Amniotic stem cell (primary cell): ENCODE data around the gene C1QB.
"Not testable (repeated sequence)": the region's sequence is repeated elsewhere in the genome, so short reads cannot be mapped to it uniquely, and the experiment has no call there.

Experiments
- DNase-seq: peaks from one replicate; lab custom pipeline; 2025; lab: John Stamatoyannopoulos, UW

C1QB gene

DNA sequence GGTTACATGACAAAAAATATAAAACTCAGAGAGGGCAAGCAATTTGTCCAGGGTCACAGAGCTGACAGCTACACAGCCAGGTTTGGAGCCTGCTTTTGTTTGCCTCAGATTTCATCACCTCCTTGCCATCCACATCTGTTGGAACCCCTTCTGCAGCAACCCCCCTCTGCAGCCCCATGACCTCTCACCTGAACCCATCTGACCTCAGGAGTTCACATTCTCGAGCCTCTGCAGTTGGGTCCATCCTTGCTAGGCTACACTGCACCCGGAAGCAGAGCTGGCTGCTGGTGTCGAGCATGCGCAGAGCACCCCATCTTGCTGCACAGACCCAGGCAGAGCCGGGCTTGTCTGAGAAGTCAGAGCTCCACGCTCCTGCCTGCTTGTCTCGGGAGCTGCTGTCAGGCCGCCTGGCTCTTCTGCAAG, 10.0 kb downstream of the C1QB start:
- no peak for DNase-seq

DNA sequence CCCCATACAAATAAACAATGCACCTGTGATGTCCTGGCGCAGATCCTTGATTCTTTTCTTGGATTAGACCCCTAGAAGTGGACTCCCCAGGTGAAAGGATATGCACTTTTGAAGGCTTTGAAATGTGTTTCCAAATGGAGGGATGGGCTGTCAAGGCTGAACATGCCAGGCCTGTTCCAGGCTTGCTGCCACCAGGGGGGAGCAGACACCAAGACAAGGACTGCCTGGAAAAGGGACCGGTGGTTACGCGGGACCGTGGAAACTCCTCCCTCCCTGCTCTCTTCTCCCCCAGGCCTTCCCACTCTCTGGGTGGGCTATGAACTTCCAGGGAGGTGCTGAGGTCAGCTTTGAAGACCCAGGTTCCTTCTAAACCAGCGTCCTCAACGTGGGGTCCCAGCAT, 12.7 kb downstream of the C1QB start:
- DNase-seq, result no peak

DNA sequence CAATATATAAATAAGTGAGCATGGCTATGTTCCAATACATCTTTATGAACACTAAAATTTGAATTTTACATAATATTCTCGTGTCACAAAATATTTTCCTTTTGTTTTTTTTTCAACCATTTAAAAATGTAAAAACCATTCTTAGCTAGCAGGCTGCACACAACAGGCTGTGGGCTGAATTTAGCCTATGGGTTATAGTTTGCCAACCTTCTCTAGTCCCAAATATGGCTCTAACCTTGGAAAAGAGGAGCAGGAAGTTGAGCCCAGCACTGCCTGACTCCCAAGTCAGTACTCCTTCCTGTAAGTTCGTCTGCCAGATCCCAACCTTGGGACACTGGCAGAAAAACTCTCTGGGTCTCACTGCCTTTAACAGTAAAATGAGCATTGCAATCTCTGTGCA, 13.4 kb downstream of the C1QB start:
- DNase-seq, result no peak

DNA sequence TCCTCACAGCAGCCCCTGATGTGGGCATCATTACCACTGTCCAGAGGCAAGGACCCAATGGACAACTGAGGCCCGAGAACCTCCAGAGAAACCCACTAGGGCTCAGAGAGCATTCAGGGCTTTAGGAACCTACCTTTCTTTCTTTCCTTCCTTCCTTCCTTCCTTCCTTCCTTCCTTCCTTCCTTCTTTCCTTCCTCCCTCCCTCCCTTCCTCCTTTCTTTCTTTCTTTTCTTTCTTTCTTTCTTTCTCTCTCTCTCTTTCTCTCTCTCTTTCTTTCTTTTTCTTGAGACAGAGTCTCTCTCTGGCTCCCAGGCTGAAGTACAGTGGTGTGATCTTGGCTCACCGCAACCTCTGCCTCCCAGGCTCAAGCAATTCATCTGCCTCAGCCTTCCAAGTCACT, 15.8 kb downstream of the C1QB start:
- not testable (repeated sequence) for DNase-seq

DNA sequence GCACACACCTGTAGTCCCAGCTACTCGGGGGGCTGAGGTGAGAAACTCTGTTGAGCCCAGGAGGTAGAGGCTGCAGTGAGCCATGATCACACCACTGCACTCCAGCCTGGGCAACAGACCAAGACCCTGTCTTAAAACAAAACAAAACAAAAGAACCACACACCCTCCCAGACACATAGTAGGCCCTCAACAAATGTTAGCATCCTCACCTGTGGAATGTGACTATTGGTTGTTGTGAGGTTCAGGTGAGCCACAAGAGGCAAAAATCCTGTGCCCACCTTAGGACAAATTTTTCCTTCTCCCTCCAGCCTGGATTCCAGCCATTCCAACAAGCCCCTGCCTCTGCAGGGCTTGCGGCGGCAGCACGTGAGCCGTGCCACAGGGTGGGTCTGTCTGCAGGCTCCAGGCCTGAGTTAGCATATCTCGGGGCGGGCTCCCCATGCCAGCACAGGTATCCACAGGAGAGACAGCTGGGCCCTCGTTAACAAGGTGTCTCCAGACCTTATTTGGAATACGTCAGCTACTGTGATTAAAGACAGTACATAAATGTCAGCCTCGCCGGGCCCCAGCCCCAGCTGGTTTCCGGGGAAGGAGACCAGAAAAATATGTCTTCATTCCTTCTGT, 17.4 kb downstream of the C1QB start:
- DNase-seq, result no peak

DNA sequence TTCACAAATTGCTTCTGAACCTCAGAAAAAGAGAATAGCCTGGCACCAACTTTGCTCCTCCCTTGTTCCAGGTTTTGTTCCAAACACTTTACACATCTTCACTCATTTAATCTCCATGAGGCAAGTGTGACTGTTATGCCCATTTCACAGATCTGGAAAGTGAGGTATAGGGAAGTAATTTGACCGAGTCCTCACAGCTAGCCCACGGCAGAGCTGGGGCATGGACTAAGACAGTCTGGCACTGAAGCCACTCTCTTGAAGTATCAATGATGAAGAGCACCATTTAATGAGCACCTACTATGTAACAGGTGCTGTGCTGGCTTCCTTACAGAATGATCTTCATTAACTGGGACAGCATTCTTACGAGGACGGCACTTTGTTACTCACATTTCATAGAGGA, 19.0 kb downstream of the C1QB start:
- no peak for DNase-seq

DNA sequence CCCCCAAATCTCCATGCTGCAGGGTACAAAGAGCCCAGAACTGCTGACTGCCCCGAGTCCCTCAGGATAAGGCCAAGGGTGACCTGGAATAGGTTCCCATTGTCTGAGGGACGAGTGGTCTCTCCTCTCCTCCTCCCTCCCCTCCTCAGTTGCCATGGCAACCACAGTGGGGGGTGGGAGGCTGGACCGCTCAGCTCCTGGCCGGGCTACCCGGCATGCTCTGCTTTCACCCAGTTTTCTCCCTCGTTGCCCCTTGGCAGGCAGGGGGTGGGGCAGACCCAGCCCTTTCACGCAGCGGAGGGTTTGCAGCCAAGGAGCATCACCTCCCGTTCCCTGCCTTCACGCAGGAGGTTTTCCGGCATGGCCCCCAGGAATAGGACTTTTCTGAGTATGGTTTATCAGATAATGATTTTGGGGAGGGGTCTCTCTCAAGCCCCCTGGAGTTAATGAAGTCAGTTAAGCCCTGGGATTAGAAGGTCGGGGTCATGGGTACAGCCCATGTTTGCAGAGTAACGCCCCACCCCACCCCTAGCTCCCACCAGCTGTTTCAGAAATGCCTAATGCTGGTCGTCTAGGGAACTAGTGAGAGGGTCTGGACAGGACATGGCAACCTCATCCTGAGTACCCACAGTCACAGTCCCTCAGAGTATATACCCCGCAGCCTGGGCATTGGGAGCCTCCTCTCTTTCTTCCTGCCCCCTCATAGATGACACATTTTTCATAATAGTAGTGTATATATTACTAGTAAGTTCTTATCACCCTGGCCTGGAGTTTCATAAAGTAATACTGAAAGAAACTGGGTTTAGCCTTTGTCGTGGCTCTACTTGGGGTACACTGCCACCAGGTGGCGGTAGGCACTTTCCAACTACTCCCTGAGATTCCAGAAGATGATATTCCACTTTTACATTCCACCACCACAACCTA, 20.7 kb downstream of the C1QB start:
- no peak for DNase-seq

DNA sequence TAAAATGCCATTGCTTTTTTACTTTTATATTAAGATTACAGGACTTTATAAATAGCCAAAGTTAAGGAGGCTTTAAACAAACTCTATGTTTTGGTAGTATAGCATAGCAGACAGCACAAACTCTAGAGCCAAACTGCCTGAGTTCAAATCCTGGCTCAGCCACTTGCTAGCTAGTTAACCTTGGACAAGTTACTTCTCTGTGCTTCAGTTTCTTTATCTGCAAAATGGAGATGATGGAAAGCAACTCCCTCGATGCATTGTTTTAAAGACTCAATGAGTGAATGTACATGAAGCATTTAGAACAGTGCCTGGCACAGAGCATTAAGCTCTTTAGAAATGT, 21.3 kb downstream of the C1QB start:
- no peak for DNase-seq

DNA sequence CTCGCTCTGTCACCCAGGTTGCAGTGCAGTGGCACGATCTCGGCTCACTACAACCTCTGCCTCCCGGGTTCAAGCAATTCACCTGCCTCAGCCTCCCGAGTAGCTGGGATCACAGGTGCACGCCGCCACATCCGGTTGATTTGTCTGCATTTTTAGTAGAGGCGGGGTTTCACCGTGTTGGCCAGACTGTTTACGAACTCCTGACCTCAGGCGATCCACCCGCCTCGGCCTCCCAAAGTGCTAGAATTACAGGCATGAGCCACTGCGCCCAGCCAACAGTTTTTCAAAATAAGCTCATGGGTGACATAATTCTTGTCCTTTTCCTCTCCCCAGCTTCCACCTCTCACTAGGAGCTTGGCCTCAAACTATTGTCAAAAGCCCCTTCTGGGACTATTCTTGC, 23.1 kb downstream of the C1QB start:
- DNase-seq, result not testable (repeated sequence)

DNA sequence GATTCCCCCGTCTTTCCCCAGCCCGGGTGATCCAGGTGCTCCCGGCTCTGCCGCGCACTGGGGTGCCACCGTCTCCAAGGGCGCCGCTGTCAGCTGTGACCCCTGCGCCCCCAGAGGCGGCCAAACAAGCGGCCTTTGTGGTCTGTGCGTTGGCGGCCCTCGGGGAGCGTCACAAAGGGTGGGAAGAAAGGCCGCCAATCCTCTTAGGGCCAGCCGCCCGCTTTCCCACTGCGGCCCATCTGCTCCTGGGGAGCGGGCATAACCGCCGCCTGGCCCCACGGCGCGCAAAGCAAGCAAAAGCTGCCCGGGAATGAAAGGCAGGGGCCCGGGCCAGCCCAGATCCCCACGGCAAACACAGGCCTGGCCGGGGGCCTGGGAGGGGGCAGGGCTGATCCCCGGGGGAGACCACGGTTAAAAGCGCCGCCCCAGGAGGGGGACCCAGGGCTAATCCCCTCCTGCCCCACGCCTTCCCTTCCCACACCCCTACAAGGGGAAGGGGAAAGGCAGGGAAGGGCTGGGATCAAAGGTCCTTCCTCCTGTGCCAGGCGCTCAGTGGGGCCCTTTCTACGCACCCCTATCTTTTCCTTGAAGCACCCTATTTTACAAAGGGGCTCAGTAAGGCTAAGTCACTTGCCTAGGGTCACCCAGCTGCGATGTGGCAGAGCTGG, 24.0 kb downstream of the C1QB start:
- DNase-seq, result no peak

DNA sequence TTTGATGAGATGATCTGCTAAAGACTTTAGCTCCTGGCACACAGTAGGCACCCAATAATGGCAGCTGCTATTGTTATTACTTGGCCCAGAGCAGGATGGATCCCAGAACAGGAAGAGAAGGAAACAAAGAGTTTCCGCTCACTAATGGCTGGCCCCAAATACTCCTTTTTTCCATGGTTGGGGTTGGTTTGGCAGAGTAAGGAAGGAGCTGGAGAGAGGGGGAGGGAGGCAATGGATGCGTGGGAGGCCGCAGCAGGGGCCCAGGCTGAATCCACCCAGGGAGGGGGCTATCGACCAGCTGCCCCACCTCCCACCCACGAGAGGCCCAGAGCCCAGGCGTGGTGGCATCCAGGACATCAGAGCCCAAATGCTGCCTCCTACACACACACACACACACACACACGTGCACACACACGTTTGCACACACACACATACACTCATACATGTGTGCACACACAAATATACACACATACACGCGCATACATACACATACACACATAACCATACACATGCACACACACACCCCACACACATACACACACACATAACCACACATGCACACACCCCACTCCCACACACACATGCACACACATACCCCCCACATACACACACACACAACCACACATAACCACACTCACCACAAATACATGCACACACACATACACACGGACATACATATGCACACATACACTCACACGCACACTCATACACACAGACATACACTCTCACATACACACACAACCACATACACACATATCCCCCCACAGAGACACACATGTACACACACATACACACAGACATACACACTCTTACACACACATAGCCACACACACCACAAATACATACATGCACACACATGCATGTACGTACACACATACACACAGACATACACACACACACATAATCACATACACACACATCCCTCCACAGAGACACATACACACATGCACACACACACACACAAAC, 25.2 kb downstream of the C1QB start:
- DNase-seq, result no peak

DNA sequence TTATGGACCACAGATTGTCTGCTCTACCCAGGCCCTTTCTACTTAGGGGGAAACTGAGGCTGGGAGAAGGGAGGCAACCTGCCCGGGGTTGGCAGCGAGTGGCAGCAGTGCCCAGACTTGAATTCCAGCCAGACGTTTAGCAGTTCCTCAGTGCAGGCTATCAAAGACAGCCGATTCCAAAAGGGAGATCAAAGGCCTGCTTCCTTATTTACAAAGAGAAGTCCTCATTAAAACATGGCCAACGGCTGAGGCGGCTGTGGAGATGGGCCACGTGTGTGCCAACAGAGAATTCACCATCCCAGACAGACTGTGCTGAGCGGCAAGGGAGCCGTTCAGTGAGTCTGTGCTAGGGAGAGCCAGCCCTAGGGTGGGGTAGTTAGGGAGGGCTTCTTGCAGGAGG, 27.7 kb downstream of the C1QB start:
- DNase-seq, result no peak

DNA sequence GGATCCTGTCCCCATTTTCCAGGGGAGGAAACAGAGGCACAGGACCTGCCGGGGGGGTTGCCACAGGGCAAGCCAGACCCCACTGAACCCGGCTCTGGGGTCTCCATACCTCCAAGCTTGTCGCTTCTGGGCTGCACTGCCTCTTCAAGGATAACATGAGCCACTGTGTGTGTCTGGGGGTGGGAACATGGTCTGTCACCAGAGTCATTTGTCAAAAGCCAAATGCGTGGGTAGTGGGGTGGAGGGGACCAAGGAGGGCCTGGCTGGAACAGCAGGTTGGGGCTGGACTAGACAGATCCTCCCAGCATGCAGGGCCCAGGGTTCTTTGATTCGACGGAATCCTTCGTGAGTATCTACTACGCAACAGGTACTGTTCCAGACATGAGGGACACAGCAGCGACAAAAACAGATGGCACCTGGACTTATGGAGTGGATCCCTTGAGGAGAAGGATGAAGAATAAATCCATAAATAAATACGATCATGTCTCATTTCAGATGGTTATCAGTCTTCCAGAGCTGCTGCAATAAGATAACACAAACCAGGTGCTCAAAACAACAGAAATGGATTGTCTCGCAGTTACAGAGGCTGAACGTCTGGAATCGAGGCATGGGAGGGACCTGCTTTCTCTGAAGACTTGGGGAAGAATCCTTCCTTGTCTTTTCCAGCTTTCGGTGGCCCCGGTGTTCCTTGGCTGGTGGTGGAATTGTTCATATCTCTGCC, 28.7 kb downstream of the C1QB start:
- DNase-seq, result no peak

DNA sequence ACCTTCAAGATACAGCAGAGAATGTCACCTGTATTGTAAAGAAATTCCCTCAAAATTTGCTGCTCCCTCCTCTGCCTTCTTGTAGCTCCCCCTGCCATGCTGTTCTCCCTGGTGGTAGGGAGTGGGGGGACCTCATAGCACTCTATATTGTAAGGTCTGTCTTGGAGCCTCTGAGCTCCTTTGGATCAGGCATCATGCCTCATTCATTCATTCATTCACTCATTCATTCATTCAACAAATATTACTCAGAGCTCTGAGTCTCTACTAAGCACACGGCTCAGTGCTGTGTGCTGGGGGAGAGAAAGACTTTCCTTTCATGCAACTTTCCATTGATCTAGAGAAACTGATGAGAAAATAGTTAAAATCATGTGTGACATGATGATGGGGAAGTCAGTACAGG, 30.5 kb downstream of the C1QB start:
- DNase-seq, result no peak

DNA sequence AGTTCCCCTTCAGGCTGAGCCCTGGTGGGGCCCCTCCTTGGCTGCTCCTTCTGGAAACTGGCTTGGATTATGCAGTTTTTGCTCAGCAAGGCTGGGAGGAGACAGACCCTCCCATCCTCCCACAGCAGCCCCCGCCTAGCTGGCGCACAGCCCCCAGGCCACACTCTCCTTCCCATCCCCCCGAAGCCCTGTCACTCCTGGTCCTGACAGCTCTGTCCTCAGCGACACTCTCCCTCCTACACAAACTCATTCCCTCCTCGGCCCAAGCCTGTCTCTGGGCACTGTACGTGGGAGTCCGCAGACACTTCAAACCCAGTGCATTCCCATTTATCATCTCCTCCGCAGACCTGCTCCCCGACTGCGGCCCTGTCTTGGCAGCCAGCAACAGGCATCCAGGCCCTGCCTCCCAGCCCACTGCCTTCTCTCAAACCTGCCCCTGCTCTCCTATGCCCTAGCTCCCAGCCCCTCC, 32.6 kb downstream of the C1QB start:
- no peak for DNase-seq

DNA sequence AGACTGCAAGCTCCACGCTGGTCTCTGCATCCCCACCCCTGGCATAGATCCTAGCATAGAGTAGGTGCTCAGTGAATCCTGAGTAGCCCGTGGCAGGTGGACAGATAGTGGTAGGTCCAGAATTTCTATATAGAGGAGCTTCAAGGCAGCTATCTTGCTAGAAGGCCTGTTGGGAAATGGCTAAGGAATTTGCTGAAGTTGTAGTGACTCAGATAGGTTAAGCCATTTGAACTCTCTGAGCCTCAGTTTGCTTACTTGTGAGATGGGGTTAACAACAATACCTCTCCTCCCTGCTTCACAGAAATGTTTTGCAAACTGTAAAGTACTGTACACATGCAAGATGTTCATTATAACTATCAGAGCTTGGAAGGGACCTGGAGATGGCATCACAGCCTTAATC, 34.2 kb downstream of the C1QB start:
- no peak for DNase-seq

DNA sequence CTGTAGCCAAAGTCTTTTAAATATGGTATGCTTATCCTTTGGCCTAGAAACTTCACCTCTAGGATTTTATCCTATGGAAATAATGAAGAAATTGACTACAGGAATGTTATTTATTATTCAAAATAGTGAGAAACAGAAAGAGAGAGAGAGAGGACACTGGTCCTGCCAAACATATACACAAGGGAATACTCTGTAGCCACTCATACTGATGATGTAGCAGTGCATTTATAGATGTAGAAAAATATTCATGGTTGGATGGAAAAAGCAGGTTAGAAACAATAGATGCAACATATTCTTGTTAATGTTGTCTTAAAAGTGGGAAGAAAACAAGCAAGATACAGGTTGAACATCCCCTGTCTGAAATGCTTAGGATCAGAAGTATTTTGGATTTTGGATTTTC, 35.4 kb downstream of the C1QB start:
- DNase-seq, result no peak

DNA sequence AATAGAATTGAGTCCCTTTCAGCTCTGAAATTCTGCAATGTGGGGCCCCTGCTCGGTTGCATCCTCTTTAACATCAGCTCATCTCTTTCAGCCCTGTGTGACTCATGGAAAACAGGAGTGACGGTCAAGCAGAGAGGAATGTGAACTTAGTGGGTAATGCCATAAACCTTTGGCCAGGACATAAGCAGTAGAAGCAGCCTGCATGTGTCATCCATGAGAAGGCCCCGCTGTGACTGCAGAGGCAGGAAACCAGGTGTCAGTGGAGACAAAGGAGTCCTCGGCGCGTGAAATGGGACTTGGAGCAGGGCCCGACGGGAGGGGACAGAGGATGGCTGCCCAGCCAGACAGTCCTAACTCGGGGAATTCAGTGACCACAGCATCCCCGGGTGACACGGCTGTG, 36.5 kb downstream of the C1QB start:
- DNase-seq, result peak; percentile 30

DNA sequence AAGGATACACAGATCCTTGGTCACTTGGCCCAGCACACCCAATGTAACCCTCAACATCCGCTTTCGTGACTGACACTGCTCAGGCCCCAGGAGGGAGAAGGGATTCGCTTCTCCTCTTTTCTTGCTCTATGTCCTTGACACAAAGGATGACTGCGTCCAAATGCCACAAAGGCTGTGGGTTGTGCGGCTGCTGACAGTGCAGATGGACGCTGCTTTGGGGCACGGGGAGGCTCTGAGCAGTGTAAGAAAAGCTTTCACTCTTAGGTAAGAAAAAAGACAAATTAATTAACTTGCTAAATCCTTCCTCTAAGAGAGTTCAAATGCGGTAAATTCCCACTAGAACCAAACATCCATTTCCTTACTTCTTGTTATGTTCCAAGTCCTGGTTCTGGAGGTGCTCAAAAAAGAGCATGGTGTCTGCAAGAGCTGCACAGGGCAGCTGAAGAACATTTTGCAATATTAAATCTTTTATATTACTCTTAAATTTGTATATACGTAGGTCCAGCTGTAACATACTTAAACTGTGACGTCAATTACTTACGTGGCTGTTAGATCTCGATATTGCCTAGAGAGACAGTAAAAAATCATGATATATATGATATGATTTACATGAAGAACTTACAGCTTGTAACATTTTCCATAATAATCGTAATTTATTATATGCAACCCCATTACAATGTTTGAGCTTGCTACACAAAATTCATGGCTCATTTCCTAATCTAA, 38.2 kb downstream of the C1QB start:
- DNase-seq, result no peak

DNA sequence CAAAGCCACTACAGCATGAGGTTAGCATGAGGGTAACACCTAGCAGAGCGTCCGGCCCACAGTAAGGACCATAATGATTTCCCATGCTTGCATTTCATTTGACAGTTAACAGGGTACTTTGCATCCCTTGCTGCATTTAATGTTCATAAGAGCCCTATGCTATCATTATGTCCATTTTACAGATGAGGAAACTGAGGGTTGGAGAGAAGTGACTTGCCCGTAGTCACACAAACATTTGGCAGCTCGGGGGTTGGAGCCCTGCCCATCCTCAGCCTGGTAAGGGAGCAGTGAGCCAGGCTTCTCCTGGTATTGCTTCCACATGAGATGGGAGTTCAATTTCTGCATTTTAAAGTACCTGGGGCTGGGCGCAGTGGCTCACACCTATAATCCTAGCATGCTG, 41.1 kb downstream of the C1QB start:
- no peak for DNase-seq

DNA sequence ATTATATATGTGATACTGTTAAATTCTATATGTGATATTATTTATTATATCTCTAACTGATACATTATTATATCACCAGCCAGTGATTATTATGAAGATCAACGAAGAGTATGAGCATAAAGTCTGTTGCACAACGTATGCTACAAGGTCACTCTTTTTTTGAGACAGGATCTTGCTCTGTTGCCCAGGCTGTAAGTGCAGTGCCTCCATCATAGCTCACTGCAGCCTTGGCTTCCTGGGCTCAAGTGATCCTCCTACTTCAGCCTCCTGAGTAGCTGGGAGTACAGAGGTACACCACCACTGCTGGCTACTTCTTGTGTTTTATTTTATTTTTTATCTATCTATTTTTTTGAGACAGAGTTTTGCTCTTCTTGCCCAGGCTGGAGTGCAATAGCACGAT, 43.6 kb downstream of the C1QB start:
- no peak for DNase-seq
